HTR-8/SVneo (cell line): ENCODE results near the gene BPTF.
"Not testable (repeated sequence)": the region's sequence is repeated elsewhere in the genome, so short reads cannot be mapped to it uniquely, and the experiment has no call there.

Experiments
- DNase-seq: peaks from one replicate; pipeline ENCODE4 v3.0.0; 2011; ENCODE audit warnings: low spot score, mixed read lengths; ENCODE audit not compliant: insufficient read length
- FAIRE-seq: peaks from 2 replicates; lab custom pipeline; 2011; peaks lifted over from hg19 to GRCh38; lab: Jason Lieb, UNC

BPTF gene

GRCh38 chr17:67824735-67825626, at the start of gene BPTF:
TSS of gene BPTF (plus strand) at chr17:67825503. CDS start at chr17:67825725, 222 bp downstream.
- FAIRE-seq (peak; percentile 98), DNase-seq (peak; percentile 95)

- peak; percentile 81 for FAIRE-seq
- peak; percentile 51 for DNase-seq
Measured at GRCh38 chr17:67779098-67779672, 46.1 kb upstream of the BPTF start.

GRCh38 chr17:67784364-67785121, 40.8 kb upstream of the BPTF start:
- DNase-seq (no peak), FAIRE-seq (peak; percentile 42)

- DNase-seq (no peak), FAIRE-seq (no peak)
Measured at GRCh38 chr17:67785122-67785477, 40.2 kb upstream of the BPTF start.

GRCh38 chr17:67785504-67785903, 39.8 kb upstream of the BPTF start:
- FAIRE-seq (no peak), DNase-seq (no peak)

GRCh38 chr17:67800495-67800928, 24.8 kb upstream of the BPTF start:
- DNase-seq, result peak; percentile 88
- peak; percentile 40 for FAIRE-seq

- DNase-seq (no peak), FAIRE-seq (no peak)
Measured at GRCh38 chr17:67801626-67802175, 23.6 kb upstream of the BPTF start.

- FAIRE-seq (no peak), DNase-seq (no peak)
Measured at GRCh38 chr17:67810464-67810863, 14.8 kb upstream of the BPTF start.

- FAIRE-seq, result not testable (repeated sequence)
Measured at GRCh38 chr17:67812380-67812779, 12.9 kb upstream of the BPTF start.

GRCh38 chr17:67813803-67814180, 11.5 kb upstream of the BPTF start:
- FAIRE-seq, result no peak
- DNase-seq, result no peak

More at GRCh38 chr17:67812380-67812779, 12.9 kb upstream of the BPTF start:
- not testable (repeated sequence) for DNase-seq

- no peak for DNase-seq
Measured at GRCh38 chr17:67818110-67819002, 6.9 kb upstream of the BPTF start.

GRCh38 chr17:67819722-67820121, 5.6 kb upstream of the BPTF start:
- FAIRE-seq (no peak), DNase-seq (no peak)

More at GRCh38 chr17:67818110-67819002, 6.9 kb upstream of the BPTF start:
- FAIRE-seq, result no peak

GRCh38 chr17:67821871-67822367, 3.4 kb upstream of the BPTF start:
- no peak for DNase-seq
- FAIRE-seq, result no peak

- DNase-seq, result peak; percentile 35
- peak; percentile 89 for FAIRE-seq
Measured at GRCh38 chr17:67825627-67826601, 611 bp downstream of the BPTF start.

- no peak for DNase-seq
- FAIRE-seq, result no peak
Measured at GRCh38 chr17:67829331-67829730, 4.0 kb downstream of the BPTF start.

GRCh38 chr17:67830440-67830839, 5.1 kb downstream of the BPTF start:
- no peak for FAIRE-seq
- no peak for DNase-seq

- FAIRE-seq (no peak), DNase-seq (no peak)
Measured at GRCh38 chr17:67831268-67831667, 6.0 kb downstream of the BPTF start.

- DNase-seq (no peak), FAIRE-seq (no peak)
Measured at GRCh38 chr17:67833134-67833533, 7.8 kb downstream of the BPTF start.
